Measurements from ENCODE around the gene DYRK1A.

GRCh38 chr21:37338671-37339551 is 27.7 kb upstream of the DYRK1A start:
- no peak for TF ChIP-seq CTCF (IDR thresholded peaks at IDR 0.05; ENCODE audit: low read length)
- TF ChIP-seq EZH2 (optimal IDR thresholded peaks at IDR 0.05; ENCODE audit: low read depth, low read length), result no peak

Measured in MM.1S (cell line).